Measurements from ENCODE around the gene ABCG2.
A peak's percentile ranks its signal among the peaks of the same experiment; 100 is the strongest.

The ABCG2 gene

GRCh38 chr4:88158489-88159228, at the start of gene ABCG2:
ABCG2 (minus strand) TSS chr4:88158639; CDS start chr4:88139995, 18,644 bp downstream.
- peak within 1 kb of the TSS; percentile 68 for H3K4me3 ChIP-seq (ENCODE audit: low read length, poor library complexity, severe bottlenecking)
- H3K9ac ChIP-seq (ENCODE audit: low read depth, low read length, poor library complexity, severe bottlenecking), result no peak within 1 kb of the TSS
- H3F3A ChIP-seq (ENCODE audit: low read depth), result no peaks in the 10 kb centered on the region
- peak within 1 kb of the TSS; percentile 91 for H2AFZ ChIP-seq (ENCODE audit: low read length)
- peak within 1 kb of the TSS; percentile 72 for H3K4me2 ChIP-seq (ENCODE audit: low read depth, low read length, poor library complexity, severe bottlenecking)
- peaks cover 10% of the 10 kb centered on the region for H3K27me3 ChIP-seq (ENCODE audit: insufficient read depth, low read length, poor library complexity, severe bottlenecking)
- H3K79me2 ChIP-seq (ENCODE audit: insufficient read depth, low read length), result no peaks in the 10 kb centered on the region
- H3K4me1 ChIP-seq (ENCODE audit: insufficient read depth, low read length, poor library complexity, severe bottlenecking), result peaks cover 3% of the 10 kb centered on the region
- no peaks in the 10 kb centered on the region for H3K36me3 ChIP-seq (ENCODE audit: insufficient read depth, low read length)
- TF ChIP-seq CTCF (conservative IDR thresholded peaks at IDR 0.05; ENCODE audit: low read length), result no peak
- no peak for TF ChIP-seq EZH2phosphoT487 (IDR thresholded peaks at IDR 0.05; ENCODE audit: borderline replicate concordance)
- H3K9me2 ChIP-seq (replicated peaks; ENCODE audit: low read depth, low read length), result no peaks in the 10 kb centered on the region
- no peaks in the 10 kb centered on the region for H4K20me1 ChIP-seq (ENCODE audit: insufficient read depth, low read length, poor library complexity, severe bottlenecking)
- no peaks in the 10 kb centered on the region for H3K9me3 ChIP-seq (ENCODE audit: insufficient read depth, low read depth, low read length)

- Histone ChIP-seq H2AFZ (ENCODE audit: low read length) (peak overlapping the region; percentile 55), H3K9ac (ENCODE audit: low read depth, low read length, poor library complexity, severe bottlenecking) (no peak overlapping the region), H4K20me1 (ENCODE audit: insufficient read depth, low read length, poor library complexity, severe bottlenecking) (no peaks in the 10 kb centered on the region), H3K4me1 (ENCODE audit: insufficient read depth, low read length, poor library complexity, severe bottlenecking) (peaks cover 22% of the 10 kb centered on the region), H3K4me3 (ENCODE audit: low read length, poor library complexity, severe bottlenecking) (no peak overlapping the region), H3K79me2 (ENCODE audit: insufficient read depth, low read length) (no peaks in the 10 kb centered on the region), H3F3A (ENCODE audit: low read depth) (no peaks in the 10 kb centered on the region), H3K9me2 (replicated peaks; ENCODE audit: low read depth, low read length) (no peaks in the 10 kb centered on the region), H3K27me3 (ENCODE audit: insufficient read depth, low read length, poor library complexity, severe bottlenecking) (no peaks in the 10 kb centered on the region), H3K9me3 (ENCODE audit: insufficient read depth, low read depth, low read length) (no peaks in the 10 kb centered on the region), H3K4me2 (ENCODE audit: low read depth, low read length, poor library complexity, severe bottlenecking) (no peak overlapping the region), H3K36me3 (ENCODE audit: insufficient read depth, low read length) (no peaks in the 10 kb centered on the region)
- TF ChIP-seq CTCF (conservative IDR thresholded peaks at IDR 0.05; ENCODE audit: low read length) (no peak), EZH2phosphoT487 (IDR thresholded peaks at IDR 0.05; ENCODE audit: borderline replicate concordance) (no peak)
Measured at GRCh38 chr4:88208156-88208555, 49.7 kb upstream of the ABCG2 start.

- Histone ChIP-seq H3K27me3 (ENCODE audit: insufficient read depth, low read length, poor library complexity, severe bottlenecking) (no peaks in the 10 kb centered on the region), H3K4me1 (ENCODE audit: insufficient read depth, low read length, poor library complexity, severe bottlenecking) (peaks cover 22% of the 10 kb centered on the region), H3K4me2 (ENCODE audit: low read depth, low read length, poor library complexity, severe bottlenecking) (peak overlapping the region; percentile 50), H3K9me2 (replicated peaks; ENCODE audit: low read depth, low read length) (no peaks in the 10 kb centered on the region), H3F3A (ENCODE audit: low read depth) (no peaks in the 10 kb centered on the region), H3K36me3 (ENCODE audit: insufficient read depth, low read length) (no peaks in the 10 kb centered on the region), H2AFZ (ENCODE audit: low read length) (peak overlapping the region; percentile 77), H3K9me3 (ENCODE audit: insufficient read depth, low read depth, low read length) (no peaks in the 10 kb centered on the region), H3K9ac (ENCODE audit: low read depth, low read length, poor library complexity, severe bottlenecking) (peak overlapping the region; percentile 10), H3K79me2 (ENCODE audit: insufficient read depth, low read length) (no peaks in the 10 kb centered on the region), H4K20me1 (ENCODE audit: insufficient read depth, low read length, poor library complexity, severe bottlenecking) (no peaks in the 10 kb centered on the region), H3K4me3 (ENCODE audit: low read length, poor library complexity, severe bottlenecking) (peak overlapping the region; percentile 7)
- TF ChIP-seq CTCF (conservative IDR thresholded peaks at IDR 0.05; ENCODE audit: low read length), result no peak
- no peak for TF ChIP-seq EZH2phosphoT487 (IDR thresholded peaks at IDR 0.05; ENCODE audit: borderline replicate concordance)
Measured at GRCh38 chr4:88207171-88207570, 48.7 kb upstream of the ABCG2 start.

Data from Loucy (cell line).